ENCODE data around the gene ALDH1A3. TPM values are rescaled to one million over a fixed set of nuclear protein-coding genes. Genes with fewer than 3 reads are reported as not detected.
A peak's percentile ranks its signal among the peaks of the same experiment; 100 is the strongest.

ALDH1A3 gene
- total and polyA plus RNA-seq, 8 donors: 0.31 to 17.5 (median 0.54) TPM

GRCh38 chr15:100931143-100931890 is 51.7 kb downstream of the ALDH1A3 start:
- Histone ChIP-seq H3K9me3 (no peaks in the 10 kb centered on the region), H3K27ac (no peak overlapping the region), H3K4me3 (no peak overlapping the region), H3K27me3 (no peaks in the 10 kb centered on the region), H3K36me3 (peaks cover 0 to 17% of the 10 kb centered on the region in 2 donors), H3K4me1 (peaks cover 0 to 10% of the 10 kb centered on the region in 2 donors)
- ATAC-seq: no peak
- intact Hi-C loops (cut with DNase I): no loop called here
- DNase-seq: no peak
- TF ChIP-seq, protein P1, sequence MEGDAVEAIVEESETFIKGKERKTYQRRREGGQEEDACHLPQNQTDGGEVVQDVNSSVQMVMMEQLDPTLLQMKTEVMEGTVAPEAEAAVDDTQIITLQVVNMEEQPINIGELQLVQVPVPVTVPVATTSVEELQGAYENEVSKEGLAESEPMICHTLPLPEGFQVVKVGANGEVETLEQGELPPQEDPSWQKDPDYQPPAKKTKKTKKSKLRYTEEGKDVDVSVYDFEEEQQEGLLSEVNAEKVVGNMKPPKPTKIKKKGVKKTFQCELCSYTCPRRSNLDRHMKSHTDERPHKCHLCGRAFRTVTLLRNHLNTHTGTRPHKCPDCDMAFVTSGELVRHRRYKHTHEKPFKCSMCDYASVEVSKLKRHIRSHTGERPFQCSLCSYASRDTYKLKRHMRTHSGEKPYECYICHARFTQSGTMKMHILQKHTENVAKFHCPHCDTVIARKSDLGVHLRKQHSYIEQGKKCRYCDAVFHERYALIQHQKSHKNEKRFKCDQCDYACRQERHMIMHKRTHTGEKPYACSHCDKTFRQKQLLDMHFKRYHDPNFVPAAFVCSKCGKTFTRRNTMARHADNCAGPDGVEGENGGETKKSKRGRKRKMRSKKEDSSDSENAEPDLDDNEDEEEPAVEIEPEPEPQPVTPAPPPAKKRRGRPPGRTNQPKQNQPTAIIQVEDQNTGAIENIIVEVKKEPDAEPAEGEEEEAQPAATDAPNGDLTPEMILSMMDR (IDR thresholded peaks at IDR 0.05): no peak

- Histone ChIP-seq H3K4me3 (no peak overlapping the region), H3K27ac (peak overlapping the region in 1 of 2 donors; percentile 43), H3K27me3 (no peaks in the 10 kb centered on the region), H3K36me3 (peaks cover 0 to 4% of the 10 kb centered on the region in 2 donors), H3K9me3 (no peaks in the 10 kb centered on the region), H3K4me1 (peaks cover 0 to 10% of the 10 kb centered on the region in 2 donors)
- intact Hi-C loops (cut with DNase I): no loop called here
- TF ChIP-seq, protein P1 (IDR thresholded peaks at IDR 0.05): no peak
- ATAC-seq (no peak), DNase-seq (no peak)
These were observed 53.2 kb downstream of the ALDH1A3 start for GRCh38 chr15:100932676-100933348.

DNA sequence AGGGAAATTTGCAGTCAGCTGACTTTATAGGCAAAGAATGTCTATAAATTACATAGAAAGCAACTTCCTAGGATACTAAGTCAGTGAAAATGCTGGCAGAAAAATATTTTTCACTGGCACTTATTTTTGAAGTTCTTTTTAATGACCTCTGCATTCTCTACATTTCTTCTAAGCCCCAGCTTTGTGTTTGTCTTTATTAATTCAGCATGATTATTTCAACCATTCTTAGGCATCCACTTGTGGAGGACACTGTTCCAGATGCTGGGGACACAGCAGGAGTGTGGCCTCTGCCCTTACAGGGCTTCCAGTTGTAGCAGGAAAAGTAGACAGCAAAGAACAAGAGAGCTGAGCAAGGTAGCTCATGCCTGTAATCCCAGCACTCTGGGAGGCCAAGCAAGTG is 54.5 kb downstream of the ALDH1A3 start:
- Histone ChIP-seq H3K9me3 (no peaks in the 10 kb centered on the region), H3K4me1 (peaks cover 0 to 10% of the 10 kb centered on the region in 2 donors), H3K4me3 (no peak overlapping the region), H3K27ac (peak overlapping the region in 1 of 2 donors; percentile 10), H3K36me3 (no peaks in the 10 kb centered on the region), H3K27me3 (no peaks in the 10 kb centered on the region)
- intact Hi-C loops (cut with DNase I): no loop called here
- TF ChIP-seq, protein P1 (IDR thresholded peaks at IDR 0.05): no peak
- no peak for ATAC-seq
- no peak for DNase-seq

- no peak overlapping the region for H3K4me3 ChIP-seq
- no peaks in the 10 kb centered on the region for H3K27me3 ChIP-seq
- H3K9me3 ChIP-seq: no peaks in the 10 kb centered on the region
- peaks cover 0 to 13% of the 10 kb centered on the region in 2 donors for H3K4me1 ChIP-seq
- TF ChIP-seq, protein P1 (IDR thresholded peaks at IDR 0.05): no peak
- H3K27ac ChIP-seq: peak overlapping the region in 1 of 2 donors; percentile 10
- intact Hi-C loops (cut with DNase I): no loop called here
- ATAC-seq (no peak), DNase-seq (no peak)
- H3K36me3 ChIP-seq: no peaks in the 10 kb centered on the region
These were observed 55.1 kb downstream of the ALDH1A3 start for GRCh38 chr15:100934726-100935125.

DNA sequence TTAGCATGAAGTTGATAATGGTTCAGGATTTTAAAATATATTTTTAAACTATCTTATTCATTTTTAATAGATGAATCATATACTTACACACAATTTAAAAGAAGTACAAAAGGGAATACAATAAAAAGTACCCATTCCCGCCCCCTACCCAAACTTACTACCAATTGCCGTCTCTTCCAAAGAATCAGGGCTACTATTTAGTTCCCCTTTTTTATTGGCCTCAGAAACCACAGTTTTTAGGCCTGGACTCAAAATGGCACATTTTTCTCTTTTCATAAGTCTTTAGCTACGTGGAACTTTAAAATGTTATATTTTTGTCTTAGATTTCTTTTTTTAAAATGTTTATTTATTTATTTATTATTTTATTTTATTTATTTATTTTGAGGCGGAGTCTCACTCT is 57.5 kb downstream of the ALDH1A3 start:
- Histone ChIP-seq H3K27me3 (no peaks in the 10 kb centered on the region), H3K9me3 (no peaks in the 10 kb centered on the region), H3K36me3 (no peaks in the 10 kb centered on the region), H3K4me3 (no peak overlapping the region), H3K27ac (no peak overlapping the region), H3K4me1 (peaks cover 0 to 23% of the 10 kb centered on the region in 2 donors)
- ATAC-seq (no peak), DNase-seq (no peak)
- intact Hi-C loops (cut with DNase I): no loop called here
- TF ChIP-seq, protein P1 (IDR thresholded peaks at IDR 0.05): no peak

Measured in left lung (tissue), 10 donors.